Tongue (tissue), 2 donors: ENCODE results near the gene KRT17. TPM values are rescaled to one million over a fixed set of nuclear protein-coding genes. Genes with fewer than 3 reads are reported as not detected.
"Not testable (repeated sequence)": the region's sequence is repeated elsewhere in the genome, so short reads cannot be mapped to it uniquely, and the experiment has no call there.

Experiments used
- DNase-seq: peaks from one replicate; pipeline ENCODE4 v3.0.0-alpha.2; 2015
- total RNA-seq: library from RNA; depleted of rRNA; stranded (reverse); fragments of >200 nt; gene quantifications from one replicate; pipeline ENCODE4 v1.2.3, GENCODE V29; 2014

Gene KRT17
- total RNA-seq, 1 donor from 2014 or later: 253 TPM

- DNase-seq: no peak
Observed at GRCh38 chr17:41633556-41634199, 9.3 kb upstream of the KRT17 start.

GRCh38 chr17:41632482-41633105 lies 8.2 kb upstream of the KRT17 start:
- no peak for DNase-seq

- no peak for DNase-seq
Observed at GRCh38 chr17:41631898-41632285, 7.5 kb upstream of the KRT17 start.

- no peak for DNase-seq
Observed at GRCh38 chr17:41631025-41631897, 6.9 kb upstream of the KRT17 start.

GRCh38 chr17:41629826-41630670 lies 5.7 kb upstream of the KRT17 start:
- no peak for DNase-seq

GRCh38 chr17:41629316-41629715 lies 4.9 kb upstream of the KRT17 start:
- no peak for DNase-seq

GRCh38 chr17:41628621-41629255 lies 4.4 kb upstream of the KRT17 start:
- peak; percentile 77 for DNase-seq

- DNase-seq: not testable (repeated sequence)
Observed at GRCh38 chr17:41628073-41628370, 3.6 kb upstream of the KRT17 start.

- DNase-seq: no peak
Observed at GRCh38 chr17:41627316-41628072, 3.1 kb upstream of the KRT17 start.

GRCh38 chr17:41626914-41627295 lies 2.5 kb upstream of the KRT17 start:
- not testable (repeated sequence) for DNase-seq

- not testable (repeated sequence) for DNase-seq
Observed at GRCh38 chr17:41626028-41626913, 1.9 kb upstream of the KRT17 start.

GRCh38 chr17:41625602-41626001 lies 1.2 kb upstream of the KRT17 start:
- DNase-seq: no peak

GRCh38 chr17:41623184-41623861 lies 1.1 kb downstream of the KRT17 start:
- DNase-seq: not testable (repeated sequence)

GRCh38 chr17:41622340-41623183 lies 1.8 kb downstream of the KRT17 start:
- DNase-seq: not testable (repeated sequence)

GRCh38 chr17:41621916-41622315 lies 2.5 kb downstream of the KRT17 start:
- no peak for DNase-seq

GRCh38 chr17:41621435-41621817 lies 2.9 kb downstream of the KRT17 start:
- not testable (repeated sequence) for DNase-seq

- no peak for DNase-seq
Observed at GRCh38 chr17:41620583-41621434, 3.6 kb downstream of the KRT17 start.
